NCI-H2107 (cell line): ENCODE results near the gene FKBP6.
"Not testable (repeated sequence)": the region's sequence is repeated elsewhere in the genome, so short reads cannot be mapped to it uniquely, and the experiment has no call there.

Source experiments
- DNase-seq: peaks from one replicate; lab custom pipeline; 2025; lab: John Stamatoyannopoulos, UW

The FKBP6 gene

DNA sequence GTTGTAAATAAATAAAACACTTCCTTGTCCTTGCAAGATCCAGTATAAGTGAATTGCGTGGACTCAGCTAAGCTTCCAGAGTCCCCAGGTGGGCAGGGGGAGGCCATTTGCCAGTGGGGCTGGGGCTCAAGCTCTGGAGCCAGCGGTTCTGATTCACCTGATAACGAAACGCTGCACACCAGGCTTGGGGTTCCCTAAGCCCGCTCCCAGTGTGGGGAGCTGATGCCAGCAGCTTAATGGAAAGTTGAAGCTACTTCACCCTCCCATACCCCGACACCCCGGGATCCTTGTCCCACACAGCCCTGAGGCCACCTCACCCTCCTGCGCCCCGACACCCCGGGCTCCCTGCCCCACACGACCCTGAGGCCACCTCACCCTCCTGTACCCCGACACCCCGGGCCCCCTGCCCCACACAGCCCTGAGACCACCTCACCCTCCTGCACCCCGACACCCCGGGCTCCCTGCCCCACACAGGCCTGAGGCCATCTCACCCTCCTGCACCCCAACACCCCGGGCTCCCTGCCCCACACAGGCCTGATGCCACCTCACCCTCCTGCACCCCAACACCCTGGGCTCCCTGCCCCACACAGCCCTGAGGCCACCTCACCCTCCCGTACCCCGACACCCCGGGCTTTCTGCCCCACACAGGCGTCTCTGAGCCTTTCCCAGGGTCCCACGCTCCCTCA is 30.8 kb downstream of the FKBP6 start:
- DNase-seq: no peak

DNA sequence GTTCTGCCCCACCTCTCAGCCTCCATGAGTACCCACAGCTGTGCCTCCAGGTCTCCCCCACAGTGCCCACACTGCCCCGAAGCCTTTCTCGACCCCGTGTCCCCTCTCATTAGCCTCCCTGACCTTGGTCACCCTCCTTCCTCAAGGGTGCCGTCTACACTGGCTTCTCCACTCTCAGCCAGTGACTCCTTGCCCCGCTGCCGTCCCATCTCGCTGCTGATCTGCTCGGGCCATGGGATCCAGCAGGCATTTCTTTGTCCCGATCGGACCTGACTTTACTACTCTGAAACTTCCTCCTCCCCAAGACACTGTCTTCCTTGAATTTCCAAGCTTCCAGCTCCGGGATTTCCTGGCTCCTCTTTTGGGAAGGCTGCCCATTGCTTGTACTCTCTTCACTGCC is 31.3 kb downstream of the FKBP6 start:
- DNase-seq: no peak

DNA sequence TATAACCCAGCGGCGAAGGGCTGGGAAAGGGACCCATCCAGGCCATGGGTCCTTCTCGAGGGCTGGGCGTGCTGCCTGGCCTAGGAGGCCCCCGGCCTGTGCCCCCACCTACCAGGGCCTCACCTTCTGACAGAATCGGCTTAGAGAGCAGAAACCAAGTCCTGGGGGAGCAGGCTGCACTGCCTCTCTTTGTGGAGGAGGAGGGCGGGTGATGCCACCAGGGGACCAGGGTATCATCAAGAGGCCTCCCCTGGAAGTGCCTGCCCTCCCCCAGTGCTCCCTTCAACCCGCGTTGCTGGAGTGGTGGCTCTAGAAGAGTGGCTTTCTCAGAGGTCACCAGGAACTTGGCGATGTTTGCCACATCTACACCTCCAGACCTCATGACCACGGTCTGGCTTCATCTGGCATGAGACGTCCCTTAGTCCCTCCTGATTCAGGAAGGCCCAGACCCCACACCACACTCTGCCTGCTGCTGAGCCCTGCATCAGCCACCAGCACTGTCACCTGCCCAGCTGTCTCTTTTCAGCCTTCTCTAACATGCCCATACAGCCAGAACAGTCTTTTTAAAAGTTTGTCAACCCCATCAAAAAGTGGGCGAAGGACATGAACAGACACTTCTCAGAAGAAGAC is 31.9 kb downstream of the FKBP6 start:
- no peak for DNase-seq

DNA sequence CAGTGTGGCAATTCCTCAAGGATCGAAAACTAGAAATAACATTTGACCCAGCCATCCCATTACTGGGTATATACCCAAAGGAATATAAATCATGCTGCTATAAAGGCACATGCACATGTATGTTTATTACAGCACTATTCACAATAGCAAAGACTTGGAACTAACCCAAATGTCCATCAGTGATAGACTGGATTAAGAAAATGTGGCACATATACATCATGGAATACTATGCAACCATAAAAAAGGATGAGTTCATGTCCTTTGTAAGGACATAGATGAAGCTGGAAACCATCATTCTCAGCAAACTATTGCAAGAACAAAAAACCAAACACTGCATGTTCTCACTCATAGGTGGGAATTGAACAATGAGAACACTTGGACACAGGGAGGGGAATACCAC is 32.6 kb downstream of the FKBP6 start:
- DNase-seq: not testable (repeated sequence)

DNA sequence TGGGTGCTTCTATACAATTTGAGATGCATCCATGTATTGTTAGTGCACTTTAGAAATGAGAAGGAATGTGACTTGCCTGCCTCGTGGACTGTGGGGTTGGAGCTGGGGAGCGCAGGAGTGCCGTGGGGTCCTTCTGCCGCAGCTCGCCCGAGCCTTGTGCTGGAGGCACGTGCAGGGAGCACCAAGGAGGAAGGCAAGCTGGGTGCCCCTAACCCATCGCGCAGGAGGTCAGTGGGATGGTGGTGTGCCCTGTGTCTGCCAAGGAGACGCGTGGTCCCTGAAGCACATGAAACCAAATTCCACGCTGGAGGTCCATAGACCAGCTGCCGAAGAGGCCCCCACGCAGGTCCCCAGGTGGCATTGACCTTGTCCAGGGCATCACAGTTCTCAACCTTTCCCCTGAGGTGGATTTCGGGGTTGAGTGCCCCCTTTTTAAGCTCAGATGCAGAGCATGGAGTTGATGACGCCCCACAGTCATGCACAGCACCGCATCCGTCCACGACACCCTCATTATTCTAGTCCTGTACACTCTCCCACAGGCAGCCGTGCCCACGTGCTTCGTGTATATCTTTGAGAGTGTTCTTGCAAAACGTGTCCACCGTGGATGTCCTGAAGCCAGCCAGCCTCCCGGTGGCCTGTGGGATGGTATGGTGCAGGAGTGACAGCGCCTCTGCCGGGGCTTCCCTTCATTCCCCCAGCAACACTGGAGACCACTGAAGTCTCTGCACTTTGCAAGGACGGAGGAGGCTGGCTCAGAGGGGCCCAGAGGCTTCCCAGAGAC is 35.5 kb downstream of the FKBP6 start:
- no peak for DNase-seq

DNA sequence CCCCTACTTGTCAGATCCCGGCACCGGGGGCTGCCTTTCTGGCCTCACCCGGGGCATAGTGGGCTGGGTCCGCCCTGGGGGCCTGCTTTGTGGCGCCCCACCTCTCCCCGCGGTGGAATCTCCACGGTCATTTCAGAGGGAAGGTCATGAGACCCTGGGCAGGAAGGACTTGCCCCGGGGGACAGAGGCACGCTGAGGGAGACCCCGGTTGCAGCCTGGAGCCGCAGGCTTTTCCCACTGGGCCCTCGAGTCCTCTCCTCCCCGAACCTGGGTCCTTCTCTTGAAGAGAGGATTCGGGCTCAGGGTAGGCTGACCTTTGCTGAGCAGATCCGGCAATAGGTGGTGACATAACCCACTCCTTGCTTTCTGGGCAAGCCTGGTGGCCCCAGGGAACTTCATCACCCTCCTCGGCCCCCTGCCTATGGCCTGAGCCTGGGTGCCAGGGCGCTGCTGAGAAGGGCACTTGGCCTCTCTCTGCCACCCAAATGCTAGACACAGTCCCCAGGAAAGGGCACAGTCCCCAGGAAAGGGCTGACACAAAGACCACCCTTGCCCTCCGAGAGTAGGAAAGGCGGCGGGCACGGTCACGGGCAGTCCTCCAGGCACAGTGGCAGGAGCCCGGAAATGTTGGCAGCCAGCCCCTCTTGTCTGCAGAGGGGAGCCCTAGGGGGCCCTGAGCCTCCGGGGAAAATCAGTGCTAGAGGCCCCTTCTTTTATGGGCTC is 36.2 kb downstream of the FKBP6 start:
- DNase-seq: no peak

DNA sequence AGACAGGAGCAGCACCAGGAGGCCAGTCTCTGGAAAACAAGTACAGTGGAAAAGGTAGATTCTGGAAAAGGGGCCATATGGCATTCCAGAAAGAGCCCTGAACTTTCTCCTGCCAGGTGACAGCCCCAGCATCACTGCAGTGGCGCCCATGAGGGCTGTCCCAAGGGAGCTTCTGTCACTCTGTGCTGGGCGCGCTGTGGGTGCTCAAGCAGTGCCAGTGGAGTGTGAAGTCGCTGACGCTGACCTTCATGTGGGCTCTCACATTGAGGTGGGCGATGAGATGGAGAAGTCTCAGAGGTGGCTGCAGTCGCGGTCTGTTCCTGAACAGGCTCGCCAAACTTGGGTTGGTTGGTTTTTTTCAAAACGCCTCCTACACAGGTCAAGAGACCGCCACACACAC is 38.2 kb downstream of the FKBP6 start:
- DNase-seq: no peak

DNA sequence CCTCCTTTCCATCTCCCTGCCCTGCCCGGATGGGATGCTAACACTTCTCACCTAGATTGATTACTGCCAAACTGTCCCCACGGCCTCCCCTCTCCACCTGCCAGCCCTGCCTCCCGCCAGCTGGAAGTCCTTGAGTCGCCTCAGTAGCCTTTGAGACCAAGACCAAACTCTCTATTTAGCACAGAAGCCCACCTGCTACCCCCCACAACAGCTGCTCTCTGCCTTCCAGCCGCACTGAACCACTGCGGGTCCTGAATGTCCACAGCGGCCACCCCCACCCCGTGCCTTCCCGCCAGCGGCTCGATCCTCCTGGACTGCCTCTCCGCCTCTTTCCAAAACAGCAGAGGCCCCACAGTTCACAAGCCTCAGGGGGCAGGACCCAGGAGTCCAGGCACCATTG is 39.0 kb downstream of the FKBP6 start:
- no peak for DNase-seq

DNA sequence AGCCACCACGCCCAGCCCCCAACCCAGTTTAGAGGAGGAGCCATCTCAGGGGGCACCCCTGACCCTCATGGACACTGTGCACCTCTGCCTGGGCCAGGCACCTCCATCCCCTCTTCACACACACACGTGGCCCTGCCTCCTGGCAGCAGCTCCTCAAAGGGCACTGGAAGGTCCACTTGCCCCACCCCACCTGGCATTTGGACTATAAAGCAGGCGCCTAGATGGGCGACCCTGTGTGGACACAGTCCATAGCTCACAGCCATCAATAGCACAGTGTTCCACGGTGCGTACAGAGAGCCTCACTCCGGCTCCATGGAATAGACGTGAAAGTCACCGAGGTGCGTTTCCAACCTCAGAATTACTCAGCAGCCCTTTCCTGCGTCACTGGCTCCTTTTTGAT is 41.0 kb downstream of the FKBP6 start:
- DNase-seq: no peak

DNA sequence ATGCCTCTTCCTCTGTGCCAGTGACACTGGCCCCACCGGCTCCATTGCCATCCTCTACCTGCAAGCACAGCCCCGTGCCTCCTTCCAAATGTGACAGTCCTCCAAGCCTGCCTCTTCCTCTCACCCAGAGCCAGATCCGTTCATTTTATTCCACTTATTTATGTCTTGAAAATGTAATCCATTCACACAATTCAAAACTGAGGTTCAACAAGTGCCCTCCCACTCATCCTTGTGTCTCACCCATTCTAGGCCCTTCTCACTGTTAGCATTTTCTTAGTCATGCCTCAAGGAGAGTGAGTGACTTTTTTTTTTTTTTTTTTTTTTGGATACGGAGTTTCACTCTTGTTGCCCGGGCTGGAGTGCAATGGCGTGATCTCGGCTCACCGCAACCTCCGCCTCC is 41.7 kb downstream of the FKBP6 start:
- DNase-seq: no peak

DNA sequence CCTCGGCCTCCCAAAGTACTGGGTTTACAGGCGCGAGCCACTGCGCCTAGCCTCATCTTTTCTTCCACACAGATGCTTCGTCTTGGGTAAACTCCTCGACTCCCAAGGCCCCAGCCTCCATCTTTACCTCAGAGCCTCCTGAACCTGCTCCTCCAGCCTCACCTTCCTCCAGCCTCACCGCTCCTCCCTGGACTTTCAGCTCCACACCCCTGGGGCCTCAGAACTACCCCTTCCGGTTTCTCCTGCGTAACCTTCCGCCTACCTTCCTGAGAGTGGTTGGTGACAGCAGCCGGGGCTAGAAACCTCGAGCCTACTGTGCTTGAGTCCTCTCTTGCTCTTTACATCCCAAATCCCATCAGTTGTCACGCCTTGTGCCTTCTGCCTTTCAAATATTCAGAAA is 45.8 kb downstream of the FKBP6 start:
- no peak for DNase-seq

DNA sequence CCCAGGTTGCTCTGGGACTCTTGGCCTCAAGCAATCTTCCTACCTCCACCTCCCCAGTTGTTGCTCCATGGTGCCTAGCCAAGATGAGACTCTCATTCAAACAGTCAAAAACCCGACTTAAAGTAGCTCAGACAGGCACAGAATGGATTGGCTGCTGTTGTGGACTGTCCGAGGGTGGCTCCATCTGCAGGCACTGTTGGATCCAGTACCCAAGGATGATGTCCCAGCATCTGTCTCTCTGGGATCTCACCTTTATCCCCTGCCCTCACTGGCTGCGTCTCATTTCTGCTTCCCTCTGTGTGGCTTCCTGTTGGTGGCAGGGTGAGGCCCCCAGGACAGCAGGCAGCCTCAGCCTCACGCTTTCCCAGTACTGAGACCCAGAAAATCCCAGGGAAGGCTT is 48.3 kb downstream of the FKBP6 start:
- not testable (repeated sequence) for DNase-seq

DNA sequence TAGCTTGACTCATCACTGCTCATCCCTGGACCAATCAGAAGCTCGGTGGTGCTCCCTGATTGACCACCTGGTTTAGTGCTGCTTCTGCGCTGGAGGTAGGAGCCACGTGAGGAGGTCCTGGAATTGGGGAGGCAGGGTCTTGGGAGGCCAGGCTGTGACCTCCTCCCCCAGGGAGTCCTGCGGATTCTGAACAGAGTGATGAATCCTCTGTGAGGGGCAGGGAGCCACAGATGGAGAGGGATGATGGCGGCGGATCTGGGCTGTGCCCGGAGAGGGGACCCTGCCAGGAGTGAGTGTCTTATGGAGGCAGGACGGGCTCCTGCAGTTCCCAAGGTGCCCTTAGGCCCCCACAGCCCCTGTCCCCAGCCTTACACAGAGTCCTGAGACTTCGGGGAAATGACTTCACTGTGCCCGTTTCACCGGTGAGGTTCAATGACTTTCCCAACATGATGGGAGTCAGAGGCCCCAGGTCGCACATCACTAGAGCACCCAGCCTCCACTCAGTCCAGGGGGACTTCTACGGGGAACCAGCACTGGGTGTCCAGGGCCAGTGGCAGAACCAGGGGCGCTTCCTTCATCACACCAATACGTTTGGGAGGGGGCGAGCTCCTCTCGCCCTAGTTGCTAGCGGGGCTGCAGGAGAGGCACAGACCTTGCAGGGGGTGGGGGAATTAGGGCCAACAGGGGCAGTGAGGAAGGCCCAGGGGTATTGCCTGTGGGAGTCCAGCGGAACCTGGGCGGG is 48.9 kb downstream of the FKBP6 start:
- no peak for DNase-seq

DNA sequence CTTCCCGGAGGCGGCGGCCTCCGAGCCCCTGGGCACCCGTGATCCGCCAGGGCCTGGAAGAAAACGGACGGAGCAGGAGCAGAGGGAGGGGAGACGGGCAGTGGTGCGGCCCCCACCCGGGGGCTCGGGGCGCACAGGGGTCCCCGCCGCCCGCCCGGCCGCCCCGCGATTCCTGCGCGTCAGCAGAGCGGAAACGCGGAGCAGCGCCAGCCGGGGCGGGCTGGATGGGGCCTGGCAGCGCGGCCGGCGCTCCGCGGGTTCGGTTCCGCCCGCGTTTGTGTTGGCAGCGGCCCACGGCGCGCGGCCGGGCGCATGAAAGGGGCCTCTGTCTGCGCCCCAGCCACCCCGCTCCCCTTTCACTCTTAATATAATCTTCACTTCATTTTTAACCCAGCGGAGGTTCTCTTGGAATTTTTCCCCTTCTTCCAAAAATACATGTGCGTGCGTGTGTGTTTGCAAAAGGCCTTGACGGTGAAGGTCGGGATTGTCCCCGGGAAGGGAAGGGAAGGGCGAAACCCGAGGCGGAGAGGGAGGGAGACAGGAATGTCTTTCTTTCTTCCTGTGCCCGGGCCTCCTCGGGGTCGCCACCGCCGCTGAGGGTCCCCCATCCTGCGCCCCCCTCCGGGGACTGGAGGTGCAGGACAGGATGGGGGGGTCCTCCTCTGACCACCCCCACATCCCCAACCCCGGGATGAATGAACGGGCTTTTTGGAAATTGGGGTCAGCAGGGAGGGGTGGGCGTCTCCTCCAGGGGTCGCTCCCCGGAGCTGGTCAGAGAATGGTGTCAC is 49.6 kb downstream of the FKBP6 start:
- DNase-seq: not testable (repeated sequence)

DNA sequence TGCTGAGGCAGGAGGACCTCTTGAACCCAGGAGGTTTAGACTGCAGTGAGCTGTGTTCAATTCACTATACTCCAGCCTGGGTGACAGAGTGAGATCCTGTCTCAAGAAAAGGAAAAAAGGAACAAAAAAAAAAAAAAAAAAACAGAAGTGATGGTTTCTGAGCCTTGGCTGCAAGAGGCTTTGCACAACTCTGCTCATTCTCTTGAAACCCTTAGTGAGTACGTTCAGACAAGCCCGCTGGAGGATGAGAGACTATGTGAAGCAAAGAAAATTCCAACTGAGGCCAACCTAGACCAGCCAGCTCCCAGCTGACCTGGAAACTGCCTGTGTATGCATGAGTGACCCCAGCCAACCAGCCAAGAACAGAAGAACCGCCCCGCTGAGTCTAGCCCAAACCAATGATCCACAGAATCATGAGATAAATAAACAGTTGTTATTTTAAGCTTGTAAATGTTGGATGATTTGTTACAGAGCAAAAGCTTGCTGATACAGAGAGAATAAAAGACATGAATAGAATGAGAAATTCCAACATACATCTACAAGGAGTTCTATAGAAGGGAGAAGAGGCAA is 55.1 kb downstream of the FKBP6 start:
- no peak for DNase-seq

DNA sequence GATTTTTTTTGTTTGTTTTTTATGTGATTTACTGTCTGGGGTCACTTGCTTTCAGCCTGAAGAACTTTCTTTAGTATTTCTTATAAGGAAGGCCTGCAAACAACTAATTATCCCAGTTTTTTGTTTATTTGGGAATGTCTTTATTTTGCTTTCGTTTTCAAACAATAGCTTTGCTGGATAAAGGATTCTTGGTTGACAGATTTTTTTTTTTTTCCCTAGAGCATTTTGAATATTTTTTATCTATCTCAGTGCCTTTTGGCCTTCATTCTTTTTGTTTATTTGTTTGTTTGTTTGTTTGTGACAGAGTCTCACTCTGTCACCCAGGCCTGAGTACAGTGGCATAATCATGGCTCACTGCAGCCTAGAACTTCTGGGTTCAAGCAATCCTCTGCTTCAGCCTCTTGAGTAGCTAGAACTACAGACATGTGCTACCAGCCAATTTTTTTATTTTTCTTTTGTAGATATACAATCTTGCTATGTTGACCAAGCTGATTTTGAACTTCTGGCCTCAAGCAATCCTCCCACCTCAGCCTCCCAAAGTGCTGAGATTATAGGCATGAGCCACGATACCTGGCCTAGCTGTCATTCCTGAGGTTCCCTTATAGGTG is 59.4 kb downstream of the FKBP6 start:
- no peak for DNase-seq

DNA sequence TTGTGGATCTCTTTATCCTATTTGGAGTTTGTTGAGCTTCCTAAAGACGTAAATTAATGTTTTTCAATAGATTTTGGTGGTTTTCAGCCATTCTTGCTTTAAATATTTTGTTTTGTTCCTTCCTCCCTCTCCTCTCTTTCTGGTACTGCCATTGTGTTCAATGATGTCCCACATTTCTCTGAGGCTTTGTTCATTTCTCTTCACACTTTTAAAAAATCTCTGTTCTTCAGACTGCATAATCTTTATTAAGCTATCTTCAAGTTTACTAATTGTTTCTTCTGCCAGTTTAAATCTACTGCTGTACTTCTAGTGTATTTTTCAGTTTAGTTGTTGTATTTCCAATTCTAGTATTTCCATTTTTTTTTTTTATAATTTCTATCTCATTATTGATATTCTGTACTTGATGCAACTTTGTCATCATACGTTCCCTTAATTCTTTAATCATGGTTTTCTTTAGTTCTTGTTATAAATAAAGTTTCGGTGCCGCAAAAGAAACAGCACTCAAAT is 60.0 kb downstream of the FKBP6 start:
- DNase-seq: no peak

DNA sequence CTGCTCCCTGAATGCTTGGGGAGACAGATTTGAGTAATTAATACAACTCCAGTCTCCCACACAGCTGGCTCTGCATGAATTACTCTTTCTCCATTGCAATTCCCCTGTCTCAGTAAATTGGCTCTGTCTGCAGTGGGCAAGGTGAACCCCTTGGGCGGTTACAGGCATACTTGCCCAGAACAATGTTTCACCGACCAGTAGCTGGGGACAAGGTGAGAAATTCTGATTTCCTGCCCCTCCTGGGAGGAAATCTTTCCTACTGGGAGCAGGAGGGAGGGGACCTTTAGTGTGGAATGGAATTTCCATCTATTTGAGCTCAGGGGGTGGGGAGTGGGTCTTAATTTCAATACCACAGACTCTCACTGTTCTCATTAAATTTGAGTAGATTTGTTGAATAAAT is 63.4 kb downstream of the FKBP6 start:
- no peak for DNase-seq

DNA sequence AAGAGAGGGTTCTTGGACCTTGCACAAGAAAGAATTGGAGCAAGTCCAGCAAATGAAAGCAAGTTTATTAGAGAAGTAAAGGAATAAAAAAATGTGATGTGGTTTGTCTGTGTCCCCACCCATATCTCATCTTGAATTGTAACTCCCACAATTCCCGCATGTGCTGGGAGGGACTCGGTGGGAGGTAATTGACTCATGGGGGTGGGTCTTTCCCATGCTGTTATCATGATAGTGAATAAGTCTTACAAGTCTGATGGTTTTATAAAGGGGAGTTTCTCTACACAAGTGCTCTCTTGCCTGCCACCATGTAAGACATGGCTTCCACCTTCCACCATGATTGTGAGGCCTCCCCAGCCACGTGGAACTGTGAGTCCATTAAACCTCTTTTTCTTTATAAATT is 66.5 kb downstream of the FKBP6 start:
- no peak for DNase-seq
